ENCODE results near the gene ANKRD1. TPM values are rescaled to one million over a fixed set of nuclear protein-coding genes. Genes with fewer than 3 reads are reported as not detected.
A peak's percentile ranks its signal among the peaks of the same experiment; 100 is the strongest.

The ANKRD1 gene
- total RNA-seq (1,000 to 10,000 TPM; 1,390 to 8,287 (median 4,440) TPM), polyA plus RNA-seq (1,000 to 10,000 TPM; 2,052 to 6,963 TPM)
- long read RNA-seq, donor 1, transcript ANKRD1-201 (9 exons, 1,979 nt) = major isoform, 36 of 618 reads
- long read RNA-seq, donor 1, partial matches to known transcripts = 130 of 618 reads
- long read RNA-seq, donor 1, other reads (novel, unspliced or antisense) = 452 of 618 reads
- long read RNA-seq, donor 2, transcript ANKRD1-201 (9 exons, 1,979 nt) = major isoform, 60 of 1,145 reads
- long read RNA-seq, donor 2, partial matches to known transcripts = 218 of 1,145 reads
- long read RNA-seq, donor 2, other reads (novel, unspliced or antisense) = 867 of 1,145 reads
- long read RNA-seq, donor 3, transcript ANKRD1-201 (9 exons, 1,979 nt) = major isoform, 42 of 247 reads
- long read RNA-seq, donor 3, partial matches to known transcripts = 69 of 247 reads
- long read RNA-seq, donor 3, other reads (novel, unspliced or antisense) = 136 of 247 reads

GRCh38 chr10:90920986-90921666, at the start of gene ANKRD1:
ANKRD1 (minus strand) TSS chr10:90921087; CDS start chr10:90921027, 60 bp downstream.
- Histone ChIP-seq H3K9me3 (no peaks in the 10 kb centered on the region), H3K4me3 (peak within 1 kb of the TSS; percentile 35 to 61 (median 49)), H3K27me3 (no peaks in the 10 kb centered on the region), H3K4me1 (peaks cover 0 to 14% (median 3%) of the 10 kb centered on the region in 9 donors), H3K36me3 (peaks cover 0 to 26% (median 0%) of the 10 kb centered on the region in 9 donors), H3K27ac (peak within 1 kb of the TSS; percentile 67 to 91 (median 86))
- intact Hi-C loops (cut with DNase I) = loop anchor here in 5 of 10 donors (5.0 kb wide), 4 partner anchors 41 to 326 kb away; no protein-coding TSS in a partner anchor
- 25 to 40% methylated on average over 5 of the region's 5 CpGs for WGBS, 2 donors
- no peak for TF ChIP-seq CTCF (IDR thresholded peaks at IDR 0.05)
- ATAC-seq (peak; percentile 61 to 91 (median 80)), DNase-seq (peak in 1 of 2 donors; percentile 73)

- 71 to 73% methylated on average over 6 of the region's 6 CpGs for WGBS, 2 donors
- Histone ChIP-seq H3K36me3 (no peaks in the 10 kb centered on the region), H3K27me3 (no peaks in the 10 kb centered on the region), H3K4me1 (peaks cover 5 to 44% (median 18%) of the 10 kb centered on the region in 9 donors), H3K4me3 (peak overlapping the region in 2 of 10 donors; percentile 25 to 44), H3K9me3 (peaks cover 0 to 6% (median 0%) of the 10 kb centered on the region in 11 donors), H3K27ac (peak overlapping the region in 8 of 10 donors; percentile 21 to 77 (median 61))
- ATAC-seq (peak in 7 of 8 donors; percentile 35 to 80 (median 59)), DNase-seq (no peak)
- intact Hi-C loops (cut with DNase I) = loop anchor here in 5 of 10 donors (1.0 to 5.0 kb wide), 4 partner anchors 38 to 55 kb away; partner anchors contain the start of gene ANKRD1 (in 1 of the 5)
- TF ChIP-seq CTCF (IDR thresholded peaks at IDR 0.05) = peak in 4 of 9 donors; percentile 18 to 46 (median 37)
Observed at GRCh38 chr10:90969947-90970673, 49.2 kb upstream of the ANKRD1 start.

- H3K27ac ChIP-seq = peak overlapping the region in 8 of 10 donors; percentile 1 to 77 (median 61)
- H3K4me1 ChIP-seq = peaks cover 5 to 54% (median 24%) of the 10 kb centered on the region in 9 donors
- DNase-seq (no peak), ATAC-seq (no peak)
- peak overlapping the region in 5 of 10 donors; percentile 19 to 44 (median 25) for H3K4me3 ChIP-seq
- H3K9me3 ChIP-seq = no peaks in the 10 kb centered on the region
- no peaks in the 10 kb centered on the region for H3K27me3 ChIP-seq
- intact Hi-C loops (cut with DNase I) = loop anchor here in 4 of 10 donors (2.0 to 5.0 kb wide), 3 partner anchors 37 to 54 kb away; partner anchors contain the start of gene ANKRD1 (in 1 of the 4)
- H3K36me3 ChIP-seq = no peaks in the 10 kb centered on the region
- TF ChIP-seq CTCF (IDR thresholded peaks at IDR 0.05) = no peak
- 75 to 78% methylated on average over 5 of the region's 5 CpGs for WGBS, 2 donors
Observed at GRCh38 chr10:90969121-90969534, 48.2 kb upstream of the ANKRD1 start.
